ENCODE results near the gene GRAMD4. TPM values are rescaled to one million over a fixed set of nuclear protein-coding genes. Genes with fewer than 3 reads are reported as not detected.

Gene GRAMD4
- total and polyA plus RNA-seq, 4 donors, result 16.3 to 67.7 (median 21.2) TPM

DNA sequence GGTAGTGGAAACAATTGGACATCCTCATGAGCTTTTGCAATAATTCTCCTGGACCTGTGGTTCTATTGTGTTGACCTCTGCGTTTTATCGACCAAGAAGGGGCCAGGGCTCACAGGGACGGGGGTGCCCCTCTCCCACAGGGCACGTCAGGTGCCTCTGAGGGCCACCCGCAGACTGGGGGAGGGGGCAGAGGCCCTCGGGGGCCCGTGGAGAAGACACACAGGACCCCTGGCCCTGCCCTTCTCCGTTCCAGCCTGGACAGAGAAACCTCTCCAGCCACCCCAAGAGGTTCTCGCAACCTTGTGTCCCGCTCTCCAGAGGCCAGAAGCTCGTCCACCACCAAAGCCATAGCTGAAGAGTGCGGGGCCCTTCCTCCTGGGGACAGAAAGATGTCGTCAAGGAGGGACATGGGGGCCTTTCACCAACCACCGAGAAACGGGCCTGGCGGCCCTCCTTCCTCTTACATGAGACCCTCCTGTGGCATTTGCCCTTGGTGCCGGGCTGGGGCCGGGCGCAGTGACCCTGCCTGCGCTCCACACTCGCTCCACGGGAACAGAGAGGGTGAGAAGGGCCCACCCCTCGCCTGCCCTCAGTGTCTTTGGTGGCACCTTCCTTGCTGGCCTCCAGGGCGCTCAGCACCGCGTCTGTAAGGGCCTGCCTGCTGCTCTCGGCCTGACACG, 57.3 kb downstream of the GRAMD4 start:
- peaks cover 0 to 12% (median 0%) of the 10 kb centered on the region in 5 donors for H3K4me1 ChIP-seq (ENCODE audit: control insufficient read depth in 5 of 5, insufficient read depth in 5 of 5, low read length in 5 of 5)
- DNase-seq (no peak), ATAC-seq (ENCODE audit: insufficient read depth, low FRiP score) (no peak)
- no peak for TF ChIP-seq CTCF (IDR thresholded peaks at IDR 0.05; ENCODE audit: control extremely low read depth, extremely low read depth)
- H3K9me3 ChIP-seq (ENCODE audit: control insufficient read depth in 4 of 4, insufficient read depth in 3 of 4, low read length in 3 of 4), result no peaks in the 10 kb centered on the region
- no peak overlapping the region for H3K27ac ChIP-seq (ENCODE audit: low read depth in 1 of 2, low read length in 1 of 2)
- 90 to 95% methylated on average over 28 of the region's 28 CpGs for WGBS, 2 donors
- H3K27me3 ChIP-seq (ENCODE audit: control insufficient read depth in 3 of 3, insufficient read depth in 3 of 3, low read length in 2 of 3), result no peaks in the 10 kb centered on the region
- H3K36me3 ChIP-seq (ENCODE audit: control insufficient read depth in 4 of 4, insufficient read depth in 4 of 4, low read length in 4 of 4), result peaks cover 0 to 35% (median 4%) of the 10 kb centered on the region in 4 donors
- H3K4me3 ChIP-seq, result no peak overlapping the region
- H3K9ac ChIP-seq (ENCODE audit: insufficient read depth in 1 of 2, low read length in 2 of 2), result no peak overlapping the region

GRCh38 chr22:46678003-46678657, 57.9 kb downstream of the GRAMD4 start:
- Histone ChIP-seq H3K9ac (ENCODE audit: insufficient read depth in 1 of 2, low read length in 2 of 2) (no peak overlapping the region), H3K36me3 (ENCODE audit: control insufficient read depth in 4 of 4, insufficient read depth in 4 of 4, low read length in 4 of 4) (peaks cover 0 to 34% (median 6%) of the 10 kb centered on the region in 4 donors), H3K4me3 (no peak overlapping the region), H3K27ac (ENCODE audit: low read depth in 1 of 2, low read length in 1 of 2) (no peak overlapping the region), H3K27me3 (ENCODE audit: control insufficient read depth in 3 of 3, insufficient read depth in 3 of 3, low read length in 2 of 3) (no peaks in the 10 kb centered on the region), H3K4me1 (ENCODE audit: control insufficient read depth in 5 of 5, insufficient read depth in 5 of 5, low read length in 5 of 5) (peaks cover 0 to 12% (median 0%) of the 10 kb centered on the region in 5 donors), H3K9me3 (ENCODE audit: control insufficient read depth in 4 of 4, insufficient read depth in 3 of 4, low read length in 3 of 4) (no peaks in the 10 kb centered on the region)
- WGBS, 2 donors, result 70 to 89% methylated on average over 30 to 31 of the region's 31 CpGs
- DNase-seq (no peak), ATAC-seq (ENCODE audit: insufficient read depth, low FRiP score) (no peak)
- TF ChIP-seq CTCF (IDR thresholded peaks at IDR 0.05; ENCODE audit: control extremely low read depth, extremely low read depth), result no peak

DNA sequence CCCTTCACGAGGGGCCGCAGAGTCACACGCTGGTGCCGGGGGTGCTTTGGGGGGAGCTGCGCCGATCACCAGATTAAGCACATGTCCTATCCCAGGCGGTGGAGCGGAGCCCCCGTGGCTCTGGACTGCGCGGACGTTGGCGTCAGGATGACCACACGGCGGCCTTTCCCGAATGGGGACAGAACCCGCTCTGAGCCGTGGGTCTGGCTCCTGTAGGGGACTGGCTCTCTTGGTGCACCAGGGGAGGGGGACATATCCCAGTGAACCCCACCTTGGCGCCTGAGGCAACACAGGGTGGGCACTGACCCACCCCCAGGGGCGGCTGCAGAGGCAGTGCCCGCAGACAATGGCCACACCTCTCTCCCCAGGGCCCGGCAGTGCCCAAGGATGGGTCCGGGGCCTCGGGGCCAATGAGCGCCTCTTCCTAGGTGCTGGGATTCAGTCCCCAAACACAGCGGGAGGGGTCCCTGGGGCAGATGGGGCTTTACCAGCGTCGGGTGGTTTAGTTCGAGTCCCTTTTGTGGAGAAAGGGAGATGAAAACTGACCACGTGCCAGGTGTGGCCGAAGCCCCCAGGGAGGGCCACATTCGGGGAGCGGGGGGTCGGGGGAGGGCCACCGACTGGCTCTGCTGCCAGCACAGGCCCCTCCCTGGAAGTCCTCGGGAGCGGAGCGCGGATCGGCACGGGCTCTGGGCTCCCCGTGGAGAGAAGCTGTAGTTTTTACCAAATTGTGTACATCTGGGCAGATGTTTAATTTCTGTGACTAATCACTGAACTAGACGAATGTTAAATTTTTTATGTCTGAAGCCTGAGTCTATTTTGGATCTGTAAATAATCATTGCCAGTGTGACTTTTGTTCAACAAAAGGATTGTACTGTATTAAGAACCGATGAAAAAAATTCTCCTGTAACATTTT, 58.9 kb downstream of the GRAMD4 start:
- H3K4me1 ChIP-seq (ENCODE audit: control insufficient read depth in 5 of 5, insufficient read depth in 5 of 5, low read length in 5 of 5), result peaks cover 0 to 12% (median 0%) of the 10 kb centered on the region in 5 donors
- H3K9ac ChIP-seq (ENCODE audit: insufficient read depth in 1 of 2, low read length in 2 of 2), result no peak overlapping the region
- WGBS, 2 donors, result 91 to 92% methylated on average over 44 of the region's 44 CpGs
- no peak for TF ChIP-seq CTCF (IDR thresholded peaks at IDR 0.05; ENCODE audit: control extremely low read depth, extremely low read depth)
- H3K36me3 ChIP-seq (ENCODE audit: control insufficient read depth in 4 of 4, insufficient read depth in 4 of 4, low read length in 4 of 4), result peaks cover 0 to 25% (median 6%) of the 10 kb centered on the region in 4 donors
- no peaks in the 10 kb centered on the region for H3K27me3 ChIP-seq (ENCODE audit: control insufficient read depth in 3 of 3, insufficient read depth in 3 of 3, low read length in 2 of 3)
- no peaks in the 10 kb centered on the region for H3K9me3 ChIP-seq (ENCODE audit: control insufficient read depth in 4 of 4, insufficient read depth in 3 of 4, low read length in 3 of 4)
- DNase-seq (peak in 2 of 3 donors; percentile 45 to 49), ATAC-seq (ENCODE audit: insufficient read depth, low FRiP score) (no peak)
- H3K4me3 ChIP-seq, result no peak overlapping the region
- no peak overlapping the region for H3K27ac ChIP-seq (ENCODE audit: low read depth in 1 of 2, low read length in 1 of 2)

Measured in lung (tissue), 12 donors.